ENCODE results near the gene CLEC4G. TPM values are rescaled to one million over a fixed set of nuclear protein-coding genes. Genes with fewer than 3 reads are reported as not detected.

CLEC4G gene
- polyA plus RNA-seq, 1 donor (not counting 4 experiments of a cell fraction or from before 2014, with no cell fraction given): not detected

GRCh38 chr19:7763696-7764095, 31.8 kb upstream of the CLEC4G start:
- no peaks in the 10 kb centered on the region for H4K20me1 ChIP-seq (ENCODE audit: control insufficient read depth, extremely low read depth, insufficient read depth, low read length)
- no peaks in the 10 kb centered on the region for H3K4me1 ChIP-seq (ENCODE audit: control insufficient read depth, extremely low read depth, insufficient read depth, low read length)
- DNase-seq (ENCODE audit: low read depth, low spot score) (no peak), FAIRE-seq (no peak)
- H3K27ac ChIP-seq (ENCODE audit: control insufficient read depth, insufficient read depth, low read length): no peak overlapping the region
- H3K4me2 ChIP-seq (ENCODE audit: control insufficient read depth, extremely low read depth, insufficient read depth, low read depth, low read length): no peak overlapping the region
- no peak overlapping the region for H2AFZ ChIP-seq (ENCODE audit: control insufficient read depth, low read length)
- dilution Hi-C loops (cut with MboI; ENCODE audit: extremely low pct_ligation_motif_present, low sequenced_read_pairs): no loop called here
- no peak overlapping the region for H3K4me3 ChIP-seq (ENCODE audit: control insufficient read depth in 2 of 3, extremely low read depth in 1 of 3, insufficient read depth in 2 of 3, low read depth in 1 of 3, low read length in 3 of 3)
- H3K36me3 ChIP-seq (ENCODE audit: control insufficient read depth in 2 of 2, extremely low read depth in 1 of 2, insufficient read depth in 2 of 2, low read length in 2 of 2): no peaks in the 10 kb centered on the region
- no peaks in the 10 kb centered on the region for H3K79me2 ChIP-seq (ENCODE audit: control insufficient read depth, insufficient read depth, low read length)
- no peaks in the 10 kb centered on the region for H3K9me1 ChIP-seq (ENCODE audit: control insufficient read depth, extremely low read depth, insufficient read depth, low read length)
- H3K9ac ChIP-seq (ENCODE audit: control insufficient read depth, extremely low read depth, insufficient read depth, low read length): no peak overlapping the region
- TF ChIP-seq CTCF (optimal IDR thresholded peaks at IDR 0.05 in 1 of 3, IDR thresholded peaks at IDR 0.05 in 1 of 3, conservative IDR thresholded peaks at IDR 0.05 in 1 of 3; ENCODE audit: extremely low read depth in 1 of 3, insufficient read depth in 2 of 3, low read length in 3 of 3) (no peak), EZH2 (IDR thresholded peaks at IDR 0.05; ENCODE audit: low read length) (no peak)
- H3K9me3 ChIP-seq (ENCODE audit: control insufficient read depth, low read depth, low read length): no peaks in the 10 kb centered on the region
- H3K27me3 ChIP-seq (ENCODE audit: control insufficient read depth, extremely low read depth, insufficient read depth, low read length): no peaks in the 10 kb centered on the region

- FAIRE-seq (no peak), DNase-seq (ENCODE audit: low read depth, low spot score) (no peak)
- H3K4me1 ChIP-seq (ENCODE audit: control insufficient read depth, extremely low read depth, insufficient read depth, low read length): no peaks in the 10 kb centered on the region
- H3K9ac ChIP-seq (ENCODE audit: control insufficient read depth, extremely low read depth, insufficient read depth, low read length): no peak within 1 kb of the TSS
- no peak within 1 kb of the TSS for H2AFZ ChIP-seq (ENCODE audit: control insufficient read depth, low read length)
- no peak within 1 kb of the TSS for H3K27ac ChIP-seq (ENCODE audit: control insufficient read depth, insufficient read depth, low read length)
- no peaks in the 10 kb centered on the region for H3K9me3 ChIP-seq (ENCODE audit: control insufficient read depth, low read depth, low read length)
- H3K79me2 ChIP-seq (ENCODE audit: control insufficient read depth, insufficient read depth, low read length): no peaks in the 10 kb centered on the region
- dilution Hi-C loops (cut with MboI; ENCODE audit: extremely low pct_ligation_motif_present, low sequenced_read_pairs): no loop called here
- no peaks in the 10 kb centered on the region for H4K20me1 ChIP-seq (ENCODE audit: control insufficient read depth, extremely low read depth, insufficient read depth, low read length)
- no peak for TF ChIP-seq EZH2 (IDR thresholded peaks at IDR 0.05; ENCODE audit: low read length)
- no peak for TF ChIP-seq CTCF (optimal IDR thresholded peaks at IDR 0.05 in 1 of 3, IDR thresholded peaks at IDR 0.05 in 1 of 3, conservative IDR thresholded peaks at IDR 0.05 in 1 of 3; ENCODE audit: extremely low read depth in 1 of 3, insufficient read depth in 2 of 3, low read length in 3 of 3)
- no peaks in the 10 kb centered on the region for H3K36me3 ChIP-seq (ENCODE audit: control insufficient read depth in 2 of 2, extremely low read depth in 1 of 2, insufficient read depth in 2 of 2, low read length in 2 of 2)
- no peaks in the 10 kb centered on the region for H3K9me1 ChIP-seq (ENCODE audit: control insufficient read depth, extremely low read depth, insufficient read depth, low read length)
- H3K4me3 ChIP-seq (ENCODE audit: control insufficient read depth in 2 of 3, extremely low read depth in 1 of 3, insufficient read depth in 2 of 3, low read depth in 1 of 3, low read length in 3 of 3): no peak within 1 kb of the TSS
- no peak within 1 kb of the TSS for H3K4me2 ChIP-seq (ENCODE audit: control insufficient read depth, extremely low read depth, insufficient read depth, low read depth, low read length)
- no peaks in the 10 kb centered on the region for H3K27me3 ChIP-seq (ENCODE audit: control insufficient read depth, extremely low read depth, insufficient read depth, low read length)
Measured at GRCh38 chr19:7762719-7763293, 30.9 kb upstream of the CLEC4G start, which contains the start of gene CLEC4M. Gene CLEC4M, plus strand, starts transcription at chr19:7763243. Its CDS starts 24 bp downstream, at chr19:7763267.

Measured in keratinocyte (primary cell).